ENCODE measurements around the gene IER2.

Gene IER2

GRCh38 chr19:13150187-13150930 lies at the start of gene IER2, which contains the start of gene STX10:
Gene IER2, plus strand, starts transcription at chr19:13150411. Its CDS starts 2,776 bp downstream, at chr19:13153187.
Gene STX10, minus strand, starts transcription at chr19:13150375. Its CDS starts 202 bp downstream, at chr19:13150173.
- no peaks in the 10 kb centered on the region for H3K9me3 ChIP-seq (ENCODE audit: insufficient read depth, low read depth, low read length)
- peaks cover 7% of the 10 kb centered on the region; the same call in 1 of the 2 replicates for H3K36me3 ChIP-seq (ENCODE audit: insufficient read depth, low read depth, low read length)
- peak within 1 kb of the TSS; percentile 87 for H3K27ac ChIP-seq (ENCODE audit: low read length)
- H3K4me1 ChIP-seq (ENCODE audit: insufficient read depth, low read length) = no peaks in the 10 kb centered on the region
- H3K9ac ChIP-seq (ENCODE audit: low read depth, low read length) = peak within 1 kb of the TSS; percentile 97
- peak within 1 kb of the TSS; percentile 98 for H3K4me3 ChIP-seq (ENCODE audit: low read length)
- no peaks in the 10 kb centered on the region for H3K27me3 ChIP-seq (ENCODE audit: insufficient read depth, low read length)

GRCh38 chr19:13100841-13101589 lies 49.2 kb upstream of the IER2 start:
- Histone ChIP-seq H3K36me3 (ENCODE audit: insufficient read depth, low read depth, low read length) (no peaks in the 10 kb centered on the region; the same call in 1 of the 2 replicates), H3K9ac (ENCODE audit: low read depth, low read length) (no peak overlapping the region), H3K4me3 (ENCODE audit: low read length) (no peak overlapping the region), H3K9me3 (ENCODE audit: insufficient read depth, low read depth, low read length) (no peaks in the 10 kb centered on the region), H3K27ac (ENCODE audit: low read length) (no peak overlapping the region), H3K27me3 (ENCODE audit: insufficient read depth, low read length) (peaks cover 75% of the 10 kb centered on the region), H3K4me1 (ENCODE audit: insufficient read depth, low read length) (no peaks in the 10 kb centered on the region)

GRCh38 chr19:13101590-13102415 lies 48.4 kb upstream of the IER2 start:
- Histone ChIP-seq H3K4me3 (ENCODE audit: low read length) (no peak overlapping the region), H3K9ac (ENCODE audit: low read depth, low read length) (no peak overlapping the region), H3K27ac (ENCODE audit: low read length) (no peak overlapping the region), H3K27me3 (ENCODE audit: insufficient read depth, low read length) (peaks cover 67% of the 10 kb centered on the region), H3K9me3 (ENCODE audit: insufficient read depth, low read depth, low read length) (no peaks in the 10 kb centered on the region), H3K4me1 (ENCODE audit: insufficient read depth, low read length) (no peaks in the 10 kb centered on the region), H3K36me3 (ENCODE audit: insufficient read depth, low read depth, low read length) (peaks cover 4% of the 10 kb centered on the region; the same call in 1 of the 2 replicates)

- peak overlapping the region; percentile 55; the same call in 1 of the 2 replicates for H3K4me3 ChIP-seq (ENCODE audit: low read length)
- H3K27ac ChIP-seq (ENCODE audit: low read length) = no peak overlapping the region
- H3K9me3 ChIP-seq (ENCODE audit: insufficient read depth, low read depth, low read length) = no peaks in the 10 kb centered on the region
- H3K4me1 ChIP-seq (ENCODE audit: insufficient read depth, low read length) = no peaks in the 10 kb centered on the region
- H3K9ac ChIP-seq (ENCODE audit: low read depth, low read length) = no peak overlapping the region
- peaks cover 62% of the 10 kb centered on the region for H3K27me3 ChIP-seq (ENCODE audit: insufficient read depth, low read length)
- peaks cover 7% of the 10 kb centered on the region; the same call in 1 of the 2 replicates for H3K36me3 ChIP-seq (ENCODE audit: insufficient read depth, low read depth, low read length)
Observed at GRCh38 chr19:13102416-13102665, 47.9 kb upstream of the IER2 start.

GRCh38 chr19:13102666-13103580 lies 47.3 kb upstream of the IER2 start, which contains the start of gene LYL1:
Gene LYL1, minus strand, starts transcription at chr19:13102858. Its CDS starts 1,687 bp downstream, at chr19:13101171.
- Histone ChIP-seq H3K4me3 (ENCODE audit: low read length) (peak within 1 kb of the TSS; percentile 55; the same call in 1 of the 2 replicates), H3K36me3 (ENCODE audit: insufficient read depth, low read depth, low read length) (peaks cover 11% of the 10 kb centered on the region; the same call in 1 of the 2 replicates), H3K27me3 (ENCODE audit: insufficient read depth, low read length) (peaks cover 56% of the 10 kb centered on the region), H3K9me3 (ENCODE audit: insufficient read depth, low read depth, low read length) (no peaks in the 10 kb centered on the region), H3K27ac (ENCODE audit: low read length) (no peak within 1 kb of the TSS), H3K4me1 (ENCODE audit: insufficient read depth, low read length) (no peaks in the 10 kb centered on the region), H3K9ac (ENCODE audit: low read depth, low read length) (no peak within 1 kb of the TSS)

- Histone ChIP-seq H3K4me1 (ENCODE audit: insufficient read depth, low read length) (no peaks in the 10 kb centered on the region), H3K9me3 (ENCODE audit: insufficient read depth, low read depth, low read length) (no peaks in the 10 kb centered on the region), H3K4me3 (ENCODE audit: low read length) (no peak overlapping the region), H3K27ac (ENCODE audit: low read length) (no peak overlapping the region), H3K9ac (ENCODE audit: low read depth, low read length) (no peak overlapping the region), H3K36me3 (ENCODE audit: insufficient read depth, low read depth, low read length) (peaks cover 11% of the 10 kb centered on the region), H3K27me3 (ENCODE audit: insufficient read depth, low read length) (peaks cover 48% of the 10 kb centered on the region)
Observed at GRCh38 chr19:13103581-13104359, 46.4 kb upstream of the IER2 start.

GRCh38 chr19:13104360-13104847 lies 45.8 kb upstream of the IER2 start:
- peaks cover 17% of the 10 kb centered on the region for H3K36me3 ChIP-seq (ENCODE audit: insufficient read depth, low read depth, low read length)
- no peak overlapping the region for H3K9ac ChIP-seq (ENCODE audit: low read depth, low read length)
- no peak overlapping the region for H3K4me3 ChIP-seq (ENCODE audit: low read length)
- peaks cover 41% of the 10 kb centered on the region for H3K27me3 ChIP-seq (ENCODE audit: insufficient read depth, low read length)
- H3K9me3 ChIP-seq (ENCODE audit: insufficient read depth, low read depth, low read length) = no peaks in the 10 kb centered on the region
- H3K27ac ChIP-seq (ENCODE audit: low read length) = no peak overlapping the region
- no peaks in the 10 kb centered on the region for H3K4me1 ChIP-seq (ENCODE audit: insufficient read depth, low read length)

GRCh38 chr19:13104848-13105711 lies 45.1 kb upstream of the IER2 start:
- H3K27me3 ChIP-seq (ENCODE audit: insufficient read depth, low read length) = peaks cover 35% of the 10 kb centered on the region
- H3K9me3 ChIP-seq (ENCODE audit: insufficient read depth, low read depth, low read length) = no peaks in the 10 kb centered on the region
- H3K4me1 ChIP-seq (ENCODE audit: insufficient read depth, low read length) = no peaks in the 10 kb centered on the region
- no peak overlapping the region for H3K4me3 ChIP-seq (ENCODE audit: low read length)
- no peak overlapping the region for H3K9ac ChIP-seq (ENCODE audit: low read depth, low read length)
- H3K27ac ChIP-seq (ENCODE audit: low read length) = no peak overlapping the region
- peaks cover 24% of the 10 kb centered on the region for H3K36me3 ChIP-seq (ENCODE audit: insufficient read depth, low read depth, low read length)

GRCh38 chr19:13109361-13110098 lies 40.7 kb upstream of the IER2 start:
- H3K36me3 ChIP-seq (ENCODE audit: insufficient read depth, low read depth, low read length) = peaks cover 45% of the 10 kb centered on the region
- no peaks in the 10 kb centered on the region for H3K4me1 ChIP-seq (ENCODE audit: insufficient read depth, low read length)
- no peak overlapping the region for H3K4me3 ChIP-seq (ENCODE audit: low read length)
- H3K9ac ChIP-seq (ENCODE audit: low read depth, low read length) = no peak overlapping the region
- no peaks in the 10 kb centered on the region for H3K27me3 ChIP-seq (ENCODE audit: insufficient read depth, low read length)
- no peak overlapping the region for H3K27ac ChIP-seq (ENCODE audit: low read length)
- H3K9me3 ChIP-seq (ENCODE audit: insufficient read depth, low read depth, low read length) = no peaks in the 10 kb centered on the region
